ENCODE data around the gene CDK6.

Gene CDK6

GRCh38 chr7:92845736-92846135 lies 9.4 kb upstream of the CDK6 start:
- no peak for DNase-seq (ENCODE audit: low spot score)

- DNase-seq (ENCODE audit: low spot score), result no peak
These were observed 7.4 kb upstream of the CDK6 start for GRCh38 chr7:92843781-92844180.

- DNase-seq (ENCODE audit: low spot score), result no peak
These were observed 6.8 kb upstream of the CDK6 start for GRCh38 chr7:92843034-92843760.

- DNase-seq (ENCODE audit: low spot score), result no peak
These were observed 4.8 kb upstream of the CDK6 start for GRCh38 chr7:92841192-92841591.

GRCh38 chr7:92840316-92840715 lies 3.9 kb upstream of the CDK6 start:
- no peak for DNase-seq (ENCODE audit: low spot score)

- DNase-seq (ENCODE audit: low spot score), result no peak
These were observed 3.5 kb upstream of the CDK6 start for GRCh38 chr7:92839901-92840300.

- DNase-seq (ENCODE audit: low spot score), result no peak
These were observed 2.6 kb upstream of the CDK6 start for GRCh38 chr7:92838934-92839333.

- DNase-seq (ENCODE audit: low spot score), result peak; percentile 7
These were observed 802 bp upstream of the CDK6 start for GRCh38 chr7:92837000-92837749.

- peak; percentile 34 for DNase-seq (ENCODE audit: low spot score)
These were observed 403 bp downstream of the CDK6 start for GRCh38 chr7:92835851-92836488.

GRCh38 chr7:92835261-92835850 lies 1.0 kb downstream of the CDK6 start:
- DNase-seq (ENCODE audit: low spot score), result no peak

- DNase-seq (ENCODE audit: low spot score), result no peak
These were observed 1.7 kb downstream of the CDK6 start for GRCh38 chr7:92834507-92835260.

GRCh38 chr7:92833766-92834506 lies 2.4 kb downstream of the CDK6 start:
- peak; percentile 65 for DNase-seq (ENCODE audit: low spot score)

GRCh38 chr7:92833024-92833765 lies 3.2 kb downstream of the CDK6 start:
- peak; percentile 88 for DNase-seq (ENCODE audit: low spot score)

- peak; percentile 42 for DNase-seq (ENCODE audit: low spot score)
These were observed 3.8 kb downstream of the CDK6 start for GRCh38 chr7:92832534-92833023.

- no peak for DNase-seq (ENCODE audit: low spot score)
These were observed 4.4 kb downstream of the CDK6 start for GRCh38 chr7:92831716-92832533.

- no peak for DNase-seq (ENCODE audit: low spot score)
These were observed 5.8 kb downstream of the CDK6 start for GRCh38 chr7:92830532-92831110.

GRCh38 chr7:92830027-92830426 lies 6.3 kb downstream of the CDK6 start:
- DNase-seq (ENCODE audit: low spot score), result no peak

- DNase-seq (ENCODE audit: low spot score), result no peak
These were observed 8.8 kb downstream of the CDK6 start for GRCh38 chr7:92827464-92828120.

All from hematopoietic multipotent progenitor cell treated with erythropoietin and hydrocortisone succinate and interleukin-3 and kit ligand, for 15 days (in vitro differentiated cells).